AML-193 (cell line): ENCODE results near the gene KMT5B.

Source experiments
- DNase-seq, 2 experiments: peaks; one replicate each; lab custom pipeline; 2025; lab: John Stamatoyannopoulos, UW

Gene KMT5B

DNA sequence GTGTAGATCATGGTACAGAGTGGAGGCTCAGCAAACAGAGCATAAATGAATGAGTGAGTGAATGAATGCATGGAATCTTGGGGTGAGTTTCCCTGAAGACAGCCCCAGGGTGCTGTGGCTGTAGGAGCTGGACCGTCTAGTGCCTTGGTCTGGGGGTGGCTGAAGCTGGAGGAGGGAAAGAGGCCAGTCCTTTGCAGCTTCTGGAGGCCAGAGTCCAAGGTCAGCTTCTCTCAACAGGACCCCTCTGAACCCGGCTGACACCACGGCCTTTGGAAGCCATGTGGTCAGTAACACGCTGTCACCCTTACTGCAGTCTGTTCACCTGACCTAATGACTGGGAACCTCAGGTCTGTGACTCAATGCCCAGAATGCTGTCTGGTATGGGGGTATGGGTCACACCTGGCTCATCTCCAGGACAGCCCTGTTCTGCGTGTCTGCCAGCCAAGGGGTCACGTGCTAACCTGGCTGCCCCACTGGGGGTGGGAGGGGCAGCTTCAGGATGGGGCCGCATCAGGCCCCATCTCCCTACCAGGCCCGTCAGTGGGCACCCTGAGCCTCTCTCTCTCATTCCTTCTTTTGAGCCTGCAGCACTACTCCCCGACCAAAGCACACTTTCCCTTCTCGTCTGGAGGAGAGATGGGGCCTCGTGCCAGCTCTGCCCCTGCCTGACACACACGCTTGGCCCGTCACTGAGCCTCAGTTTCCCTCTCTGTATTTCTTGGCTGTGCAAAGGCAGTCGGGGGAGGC, 67.8 kb downstream of the KMT5B start:
- DNase-seq, result no peak

DNA sequence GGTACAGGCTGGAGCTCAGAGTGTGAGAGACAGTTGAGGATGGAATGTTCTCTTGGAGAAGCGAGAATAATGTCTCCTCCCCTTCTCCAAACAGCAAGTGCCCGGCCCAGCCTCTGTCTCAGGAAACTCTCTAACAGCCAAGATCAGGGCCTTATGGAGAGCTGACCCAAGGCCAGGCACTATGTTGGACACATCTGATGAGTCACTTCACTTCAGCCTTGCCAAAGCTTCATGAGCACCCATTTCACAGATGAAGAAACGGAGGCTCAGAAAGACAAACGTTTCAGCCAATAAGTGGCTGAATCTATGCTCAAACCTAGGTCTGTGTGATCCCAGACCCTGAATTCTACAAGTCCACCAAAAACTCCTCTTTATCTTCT, 69.8 kb downstream of the KMT5B start:
- no peak for DNase-seq

DNA sequence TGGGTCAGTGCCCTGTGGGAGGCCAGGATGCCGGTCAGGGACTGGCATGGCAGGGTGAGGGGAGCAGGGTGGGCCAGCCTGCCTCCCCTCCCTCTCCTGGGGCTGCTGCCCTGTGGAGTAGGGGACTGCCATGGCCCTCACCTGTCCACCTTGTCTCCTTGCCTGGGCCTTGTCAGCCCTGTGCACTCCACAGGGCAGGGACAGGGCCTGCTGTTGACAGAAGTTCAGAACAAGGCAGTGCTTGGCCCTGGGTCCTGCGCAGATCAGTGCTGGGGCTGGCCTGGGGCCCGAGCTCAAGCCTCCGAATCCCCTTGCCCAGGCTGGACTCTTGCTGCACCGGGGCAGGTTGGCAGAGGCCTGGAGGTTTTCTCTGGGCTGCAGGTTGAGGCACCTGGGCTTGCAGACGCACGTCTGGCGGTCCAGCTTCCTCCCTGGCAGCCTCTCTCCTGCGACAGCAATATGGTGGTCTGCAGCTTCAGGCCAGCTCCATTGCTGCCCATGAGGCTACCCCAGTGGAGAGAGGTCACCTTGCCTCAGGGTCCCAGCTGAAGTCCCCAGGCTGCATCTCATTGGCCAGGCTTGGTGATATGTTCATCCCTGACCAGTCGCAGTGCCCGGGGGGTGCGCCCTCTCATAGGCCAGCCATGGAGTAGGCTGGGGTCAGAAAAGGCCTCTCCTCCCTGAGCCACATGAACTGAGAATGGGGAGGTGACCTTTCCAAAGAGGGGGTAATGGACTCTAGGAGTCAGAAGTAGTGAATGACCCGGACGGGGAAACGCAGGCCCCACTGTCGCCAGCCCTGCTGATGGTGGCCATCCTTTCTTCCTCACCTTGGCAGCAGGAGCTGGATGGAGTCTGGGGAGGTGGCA, 70.4 kb downstream of the KMT5B start:
- no peak for DNase-seq

GRCh38 chr11:68142028-68142412, 71.1 kb downstream of the KMT5B start:
- DNase-seq, result peak; percentile 92 to 94

DNA sequence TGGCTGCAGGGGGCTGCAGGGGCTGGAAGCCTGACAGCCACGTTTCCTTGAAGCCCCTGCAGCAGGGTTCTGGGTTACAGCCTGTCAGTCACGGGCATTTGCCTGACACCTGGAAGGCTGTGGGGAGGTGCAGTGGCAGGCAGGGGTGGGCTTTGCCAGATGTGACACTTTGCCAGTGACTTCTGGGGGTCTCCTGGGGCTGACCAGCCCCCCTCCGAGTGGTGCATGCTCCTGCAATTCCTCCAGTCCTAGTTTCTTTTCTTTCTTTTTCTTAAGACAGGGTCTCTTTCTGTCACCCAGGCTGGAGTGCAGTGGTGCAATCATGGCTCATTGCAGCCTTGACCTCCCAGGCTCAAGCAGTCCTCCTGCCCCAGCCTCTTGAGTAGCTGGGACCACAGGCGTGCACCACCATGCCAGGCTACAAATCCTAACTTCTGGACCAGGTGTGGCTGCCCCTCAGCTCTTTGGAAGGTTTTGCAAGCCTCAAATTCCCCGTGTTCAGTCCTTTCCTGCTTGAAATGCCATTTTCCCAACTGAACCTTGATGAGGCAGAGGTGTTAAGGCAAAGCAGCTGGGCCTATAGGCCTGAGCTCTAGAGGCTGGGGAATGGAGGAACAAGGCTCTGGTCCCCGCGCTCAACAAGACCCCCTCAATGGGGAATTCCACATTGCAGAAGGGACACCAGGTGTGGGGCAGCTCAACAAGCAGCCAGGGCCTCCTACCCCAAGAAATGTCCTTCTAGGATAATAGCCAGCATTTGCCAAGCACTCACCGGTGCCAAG, 71.7 kb downstream of the KMT5B start:
- DNase-seq, result no peak

- DNase-seq, result no peak
Measured at GRCh38 chr11:68140496-68141245, 72.4 kb downstream of the KMT5B start.

- no peak for DNase-seq
Measured at GRCh38 chr11:68138237-68138636, 74.9 kb downstream of the KMT5B start.

DNA sequence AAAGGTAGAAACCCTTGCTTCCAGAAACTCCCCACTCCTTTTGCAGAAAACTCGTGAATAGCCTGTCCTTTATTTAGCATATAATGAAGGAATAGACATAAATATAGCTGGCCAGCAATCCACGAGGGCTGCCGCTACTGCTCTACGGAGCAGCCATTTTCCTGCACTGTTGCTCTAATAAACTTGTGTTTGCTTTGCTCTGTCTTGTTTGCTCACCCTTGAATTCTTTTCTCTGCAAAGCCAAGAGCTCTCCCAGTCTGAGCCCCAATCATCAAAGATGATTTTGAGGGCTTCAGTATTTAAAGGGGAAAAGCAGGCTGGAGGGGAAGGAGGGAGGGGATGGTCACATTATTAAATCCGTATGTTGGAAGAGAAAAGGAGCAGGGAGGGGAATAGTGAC, 75.3 kb downstream of the KMT5B start:
- no peak for DNase-seq

DNA sequence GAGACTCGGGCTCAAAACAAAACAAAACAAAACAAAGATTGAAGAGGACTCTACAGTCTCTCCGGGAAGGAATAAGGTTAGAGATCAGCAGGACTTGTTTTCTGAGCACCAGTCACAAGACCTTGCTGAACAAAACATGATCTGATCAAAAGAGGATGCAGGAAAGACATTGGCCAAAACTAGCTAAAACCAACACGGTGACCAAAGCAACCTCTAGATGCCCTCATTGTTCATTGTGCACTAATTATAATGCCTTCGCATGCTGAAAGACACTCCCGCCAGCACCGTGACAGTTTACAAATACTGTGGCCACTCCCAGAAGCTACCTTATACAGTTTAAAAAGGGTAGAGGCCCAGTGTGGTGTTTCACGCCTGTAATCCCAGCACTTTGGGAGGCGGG, 76.2 kb downstream of the KMT5B start:
- no peak for DNase-seq

- DNase-seq, result no peak
Measured at GRCh38 chr11:68135161-68135560, 77.9 kb downstream of the KMT5B start.

- DNase-seq, result no peak
Measured at GRCh38 chr11:68133761-68134160, 79.3 kb downstream of the KMT5B start.

- DNase-seq, result no peak
Measured at GRCh38 chr11:68130121-68130520, 83.0 kb downstream of the KMT5B start.

DNA sequence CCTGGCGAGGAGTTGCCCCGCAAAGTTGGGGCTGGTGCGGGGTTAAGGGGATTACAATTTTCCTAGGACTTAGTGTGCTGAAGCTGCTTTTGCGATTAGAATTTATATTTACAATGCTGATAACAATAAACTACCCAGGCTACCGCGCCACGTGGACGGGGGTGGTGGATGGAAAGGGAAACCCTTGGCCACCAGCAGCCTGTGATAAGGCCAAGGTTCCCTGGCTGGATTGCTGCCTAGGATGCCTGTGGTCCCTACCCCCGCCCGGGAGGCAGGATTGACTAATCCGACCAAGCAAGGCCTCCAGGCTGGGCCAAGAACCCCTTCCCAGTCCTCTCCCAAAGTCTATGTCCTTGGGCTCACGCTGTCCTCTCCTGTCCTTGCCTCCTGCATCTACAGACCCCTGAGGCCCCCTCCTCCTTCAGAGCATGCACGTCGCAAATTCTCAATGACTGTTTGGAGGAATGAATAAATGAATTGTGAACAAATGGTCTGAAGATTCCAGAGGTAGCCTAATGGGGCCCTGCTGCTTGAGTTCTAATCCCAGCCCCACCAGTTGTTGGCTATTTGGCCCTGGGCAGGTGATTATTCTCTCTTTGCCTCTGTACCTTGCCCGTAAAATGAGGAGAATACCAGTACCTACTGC, 84.3 kb downstream of the KMT5B start:
- no peak for DNase-seq

- DNase-seq, result no peak
Measured at GRCh38 chr11:68127714-68128681, 85.1 kb downstream of the KMT5B start.

GRCh38 chr11:68125164-68125563, 87.9 kb downstream of the KMT5B start:
- DNase-seq, result no peak

GRCh38 chr11:68122936-68123539, 90.1 kb downstream of the KMT5B start:
- no peak for DNase-seq

DNA sequence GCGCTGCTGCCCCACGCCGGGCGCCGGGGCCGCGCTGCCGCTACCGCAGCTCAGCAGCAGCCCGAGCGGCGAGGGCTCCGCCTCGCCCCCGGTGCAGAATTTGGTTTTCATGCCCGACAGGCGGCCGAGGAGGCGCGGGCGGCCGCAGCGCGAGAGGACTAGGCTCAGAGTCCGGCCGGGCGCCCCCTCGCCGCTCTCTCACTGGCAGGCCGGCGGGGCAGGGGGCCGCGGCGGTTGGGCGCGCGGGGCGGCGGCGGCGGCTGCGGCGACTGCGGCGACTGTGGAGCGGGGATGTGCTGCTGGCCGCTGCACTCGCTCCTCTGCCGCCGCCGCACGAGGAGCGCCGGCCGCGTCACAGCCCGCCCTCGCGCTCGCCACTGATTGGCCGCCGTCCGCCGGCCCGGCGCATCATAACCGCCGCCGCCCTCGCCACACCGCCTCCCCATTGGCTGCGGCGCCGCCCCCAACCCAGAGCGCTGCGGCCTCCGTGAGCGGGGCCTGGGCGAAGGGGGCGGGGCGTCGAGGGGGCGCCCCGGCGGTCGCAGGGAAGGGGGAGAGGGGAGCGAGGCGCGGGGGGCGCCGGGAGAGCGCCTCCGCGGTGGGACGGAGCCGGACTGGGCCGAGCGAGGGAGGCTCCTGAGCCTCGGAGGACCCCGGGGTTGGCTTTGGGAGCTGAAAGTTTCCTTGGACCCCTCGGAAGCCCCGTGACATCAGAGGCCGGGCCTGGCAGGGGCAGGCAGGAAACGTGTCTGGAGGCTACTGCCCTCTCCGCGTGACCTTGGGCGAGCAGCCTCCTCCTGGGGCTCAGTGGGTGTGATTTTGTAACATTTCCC, 91.8 kb downstream of the KMT5B start, which contains the start of gene CHKA:
Gene CHKA (minus strand): TSS at position 322 of the 833 bp plus-strand sequence. CDS start 211 bp downstream, at position 111.
- DNase-seq, result peak; percentile 87 to 89

GRCh38 chr11:68120273-68121066, 92.6 kb downstream of the KMT5B start:
- no peak for DNase-seq
